ENCODE measurements around the gene FOXJ1.

The FOXJ1 gene

DNA sequence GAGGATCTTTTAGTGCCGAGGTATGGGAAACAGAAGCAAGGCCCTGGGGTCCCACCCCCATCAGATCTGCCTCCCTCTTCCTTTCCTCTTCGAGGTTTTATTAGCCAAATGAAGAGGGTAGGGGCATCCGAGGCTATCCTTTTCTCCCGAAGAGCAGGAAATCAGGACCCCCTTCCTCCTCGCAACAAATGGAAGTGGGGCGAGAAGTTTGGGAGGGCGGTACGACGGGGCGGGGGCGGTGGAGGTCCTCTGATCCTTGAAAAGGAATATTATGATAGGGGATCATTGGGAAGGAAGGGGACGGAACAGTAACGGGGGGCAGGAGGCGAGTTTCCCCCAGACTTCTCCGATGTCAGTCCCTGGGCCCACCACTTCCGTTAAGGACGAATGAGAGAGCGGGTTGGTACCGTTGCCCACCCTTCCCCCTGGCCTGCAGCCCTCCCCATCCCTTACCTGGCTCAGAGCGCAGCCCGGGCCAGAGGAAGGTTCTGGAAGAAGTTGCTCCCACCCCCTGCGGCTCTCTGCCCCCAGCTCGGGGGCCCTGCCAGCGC is 309 bp downstream of the FOXJ1 start:
- no peak for DNase-seq

DNA sequence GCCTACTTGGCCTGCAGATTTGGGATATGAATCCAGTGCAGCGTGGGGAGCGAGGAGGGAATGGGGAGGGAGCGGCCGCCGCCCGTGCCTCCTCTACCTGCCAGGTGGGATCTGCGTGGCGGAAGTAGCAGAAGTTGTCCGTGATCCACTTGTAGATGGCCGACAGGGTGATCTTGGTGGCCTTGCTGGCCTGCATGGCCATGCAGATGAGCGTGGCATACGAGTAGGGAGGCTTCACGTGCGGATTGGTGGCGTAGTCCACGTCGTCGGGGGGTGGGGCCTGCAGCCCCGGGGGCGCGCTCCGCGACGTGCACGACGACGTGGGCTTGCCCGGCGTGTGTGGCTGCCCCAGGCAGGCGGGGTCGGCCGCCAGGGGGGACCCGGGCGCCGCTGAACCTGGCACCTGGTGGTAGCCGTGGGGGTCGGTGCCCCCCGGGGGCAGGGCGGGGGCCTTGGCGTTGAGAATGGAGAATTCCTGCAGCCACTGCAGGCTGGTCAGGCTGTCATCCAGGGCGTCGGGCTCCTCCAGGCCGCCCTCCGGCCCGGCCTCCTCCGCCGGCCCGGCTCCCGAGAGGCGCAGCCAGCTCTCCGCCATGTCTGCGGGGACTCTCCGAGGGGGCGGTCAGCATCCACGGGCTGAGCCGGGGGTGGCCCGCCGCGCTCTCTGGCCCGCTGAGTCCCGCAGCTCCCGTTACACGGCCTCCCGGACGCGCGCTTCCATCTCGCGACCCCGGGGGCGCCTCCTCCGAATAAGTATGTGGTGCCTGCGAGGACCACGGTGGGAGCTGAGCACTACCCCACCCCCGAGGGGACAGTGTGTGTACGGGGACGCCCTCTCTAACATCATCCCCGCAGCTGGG is 1.0 kb downstream of the FOXJ1 start:
- DNase-seq: no peak

DNA sequence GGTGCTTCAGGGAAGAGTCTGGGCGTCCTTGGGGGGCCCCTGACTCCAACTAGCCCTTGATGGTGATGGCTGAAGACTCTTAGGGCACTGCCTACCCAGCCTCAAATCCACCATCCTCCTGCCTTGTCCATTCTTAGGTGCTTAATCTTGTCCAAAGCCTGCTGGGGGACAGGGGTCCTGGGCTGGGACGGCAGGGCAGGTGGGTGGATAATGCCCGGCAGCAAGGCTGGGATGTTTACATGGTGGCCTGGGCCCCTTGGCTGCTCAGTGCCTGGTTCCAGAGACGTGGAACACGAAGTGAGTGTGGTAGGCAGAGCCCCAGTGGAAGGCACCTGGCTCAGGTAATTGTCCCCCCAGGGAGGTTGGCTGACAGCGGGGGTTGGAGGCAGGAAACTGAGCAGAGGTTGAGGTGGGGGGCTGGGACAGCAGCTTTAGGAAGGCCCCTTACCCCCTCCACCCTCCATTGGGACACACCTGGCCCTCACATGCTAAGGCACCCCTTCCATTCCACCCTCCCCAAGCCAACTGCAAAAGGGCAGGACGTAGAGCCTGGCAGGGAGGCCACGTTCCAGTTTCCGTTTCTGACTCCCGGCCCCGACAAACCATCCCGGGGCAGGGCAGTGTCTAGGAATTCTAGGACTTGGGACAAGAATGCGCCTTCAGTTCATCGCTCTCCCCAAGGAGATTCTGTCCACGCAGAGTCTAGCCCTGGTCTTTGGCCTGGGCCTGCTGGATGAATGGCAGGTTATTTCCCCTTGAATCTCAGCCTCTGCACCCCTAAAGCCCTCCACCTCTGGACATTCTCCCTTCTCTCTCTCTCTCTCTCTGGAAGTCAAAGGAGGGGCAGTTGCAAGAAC is 1.9 kb downstream of the FOXJ1 start:
- DNase-seq: no peak

DNA sequence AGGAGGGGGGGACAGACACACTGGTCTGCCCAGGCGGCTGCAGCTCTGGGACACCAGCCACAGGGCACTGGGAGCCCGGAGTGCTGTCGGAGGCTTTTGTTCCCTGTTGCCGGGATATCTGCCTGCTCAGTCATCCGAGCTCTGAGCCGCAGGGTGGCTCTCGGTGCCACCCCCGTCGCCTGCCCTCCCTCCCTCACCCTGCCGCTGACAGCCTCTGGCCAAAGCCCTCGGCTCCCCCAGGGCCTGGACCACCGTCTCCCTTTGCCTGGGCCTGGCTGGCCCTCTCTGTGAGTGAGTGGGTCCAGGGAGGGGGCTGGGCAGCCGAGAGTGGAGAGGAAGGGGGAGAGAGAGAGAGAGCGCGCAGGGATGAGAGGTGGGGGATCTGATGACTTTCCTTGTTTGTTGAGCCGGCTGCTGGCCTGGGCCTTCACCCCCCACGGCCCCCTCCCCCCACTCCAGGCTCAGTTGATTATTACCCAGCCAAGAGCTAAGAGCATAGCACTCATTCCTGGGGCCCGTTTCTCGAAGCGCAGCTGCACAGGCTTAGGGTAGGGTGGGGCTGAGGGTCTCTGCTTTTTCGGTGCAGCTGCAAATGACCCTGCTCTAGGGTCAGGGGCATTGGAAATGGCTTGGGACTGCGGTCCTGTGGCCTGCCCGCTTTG is 2.7 kb downstream of the FOXJ1 start:
- no peak for DNase-seq

DNA sequence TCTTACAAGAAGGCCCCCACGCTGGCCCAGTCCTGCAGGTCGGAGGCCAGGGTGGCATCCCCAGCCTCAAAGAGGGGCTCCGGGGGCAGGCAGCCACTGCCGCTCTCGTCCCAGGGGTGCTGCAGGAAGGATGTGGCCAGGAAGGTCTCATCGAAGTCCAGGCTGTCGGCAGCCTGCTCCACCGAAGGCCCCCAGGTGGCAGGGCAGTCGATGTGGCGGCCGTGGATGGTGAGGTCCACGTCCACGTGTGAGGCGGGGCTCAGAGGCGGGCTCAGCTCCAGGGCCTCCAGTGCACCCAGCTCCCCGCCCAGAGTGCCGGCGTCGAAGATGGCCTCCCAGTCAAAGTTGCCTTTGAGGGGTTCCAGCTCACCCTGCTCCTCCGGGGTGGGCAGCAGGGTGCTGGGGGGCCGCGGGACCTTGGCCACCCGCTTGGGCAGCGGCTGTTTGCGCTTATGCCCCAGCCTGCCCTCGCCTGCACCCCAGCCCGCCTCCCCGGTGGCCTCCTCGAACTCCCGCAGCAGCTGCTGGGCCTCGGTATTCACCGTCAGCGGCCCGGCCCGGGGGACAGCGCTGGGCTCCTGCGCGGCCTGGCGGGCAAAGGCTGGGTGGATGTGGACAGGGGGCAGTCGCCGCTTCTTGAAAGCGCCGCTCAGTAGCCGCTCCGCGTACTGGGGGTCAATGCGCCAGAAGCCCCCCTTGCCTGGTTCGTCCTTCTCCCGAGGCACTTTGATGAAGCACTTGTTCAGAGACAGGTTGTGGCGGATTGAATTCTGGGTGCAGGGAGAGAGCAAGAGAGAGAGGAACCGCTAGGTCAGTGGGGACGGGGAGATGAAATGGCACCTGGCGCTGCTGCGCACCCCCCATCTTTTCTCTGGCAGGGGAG is 3.5 kb downstream of the FOXJ1 start:
- DNase-seq: no peak

DNA sequence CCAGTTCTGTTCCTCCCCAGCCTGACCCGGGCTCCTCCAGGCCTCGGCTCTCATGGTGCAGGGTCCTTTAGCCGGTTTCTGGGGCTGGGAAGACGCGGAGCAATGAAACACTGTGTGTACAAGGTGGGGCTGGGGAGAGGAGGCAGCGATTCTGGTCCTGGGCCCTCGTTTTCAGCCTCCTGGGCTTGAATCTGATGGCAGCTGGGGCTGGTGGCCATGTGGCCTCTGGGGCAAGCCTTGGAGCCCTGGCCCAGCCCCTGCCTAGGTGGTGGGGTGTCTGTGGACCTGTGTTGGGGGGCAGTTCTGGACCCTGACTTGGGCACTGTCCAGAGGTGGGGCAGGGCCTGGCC is 4.1 kb downstream of the FOXJ1 start:
- no peak for DNase-seq

DNA sequence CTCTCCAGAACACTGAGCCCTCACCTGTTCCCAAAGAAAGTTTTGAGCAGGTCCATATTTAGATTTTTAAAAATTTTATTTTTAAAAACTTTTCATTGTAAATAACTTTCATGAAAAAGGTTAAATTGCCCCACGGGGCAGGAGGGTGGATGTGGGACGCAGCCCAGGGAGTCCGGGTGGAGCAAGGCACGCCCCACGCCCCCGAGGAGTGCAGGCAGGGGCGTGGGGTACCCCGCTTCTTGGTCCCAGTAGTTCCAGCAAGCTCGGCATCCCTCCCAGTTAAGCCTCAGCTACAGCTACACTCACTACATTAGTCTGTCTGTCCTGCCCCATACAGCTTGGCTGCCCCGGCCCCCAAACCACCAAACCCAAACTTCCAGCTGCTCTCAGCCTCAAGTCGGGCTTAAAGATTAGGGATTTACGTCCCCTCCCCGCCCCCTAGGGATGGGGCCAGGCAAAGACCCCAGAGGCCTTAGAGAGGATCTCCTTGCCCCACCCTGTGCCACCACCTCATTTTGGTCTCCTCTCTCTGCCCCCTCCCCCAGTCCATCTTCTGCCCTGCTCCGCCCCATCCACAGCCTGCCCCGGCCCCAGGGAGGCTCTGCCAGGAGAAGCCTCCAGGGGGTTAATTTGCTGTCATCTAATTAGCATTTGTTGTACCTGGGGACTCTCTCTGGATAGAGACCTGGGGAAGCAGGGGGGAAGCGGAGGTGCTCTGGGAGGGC is 4.6 kb downstream of the FOXJ1 start:
- DNase-seq: no peak

DNA sequence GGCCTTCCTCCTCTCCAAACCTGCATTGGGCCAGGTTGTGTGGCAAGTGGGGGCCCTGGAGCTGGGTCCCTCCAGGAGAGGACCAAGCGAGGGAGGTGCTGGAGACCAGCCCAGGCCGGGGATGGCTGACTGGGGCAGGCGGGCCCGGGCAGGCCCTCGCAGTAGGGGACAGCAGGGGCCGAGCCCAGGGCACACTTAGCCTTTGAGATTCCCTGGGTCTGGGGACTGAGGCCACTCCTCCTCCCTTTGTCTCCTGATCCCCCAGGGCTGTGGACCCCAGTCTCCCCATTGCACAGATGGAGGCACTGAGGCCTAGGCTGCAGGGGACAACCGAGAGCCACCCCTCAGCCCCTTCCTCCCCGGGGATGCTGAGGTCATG is 5.2 kb downstream of the FOXJ1 start:
- no peak for DNase-seq

DNA sequence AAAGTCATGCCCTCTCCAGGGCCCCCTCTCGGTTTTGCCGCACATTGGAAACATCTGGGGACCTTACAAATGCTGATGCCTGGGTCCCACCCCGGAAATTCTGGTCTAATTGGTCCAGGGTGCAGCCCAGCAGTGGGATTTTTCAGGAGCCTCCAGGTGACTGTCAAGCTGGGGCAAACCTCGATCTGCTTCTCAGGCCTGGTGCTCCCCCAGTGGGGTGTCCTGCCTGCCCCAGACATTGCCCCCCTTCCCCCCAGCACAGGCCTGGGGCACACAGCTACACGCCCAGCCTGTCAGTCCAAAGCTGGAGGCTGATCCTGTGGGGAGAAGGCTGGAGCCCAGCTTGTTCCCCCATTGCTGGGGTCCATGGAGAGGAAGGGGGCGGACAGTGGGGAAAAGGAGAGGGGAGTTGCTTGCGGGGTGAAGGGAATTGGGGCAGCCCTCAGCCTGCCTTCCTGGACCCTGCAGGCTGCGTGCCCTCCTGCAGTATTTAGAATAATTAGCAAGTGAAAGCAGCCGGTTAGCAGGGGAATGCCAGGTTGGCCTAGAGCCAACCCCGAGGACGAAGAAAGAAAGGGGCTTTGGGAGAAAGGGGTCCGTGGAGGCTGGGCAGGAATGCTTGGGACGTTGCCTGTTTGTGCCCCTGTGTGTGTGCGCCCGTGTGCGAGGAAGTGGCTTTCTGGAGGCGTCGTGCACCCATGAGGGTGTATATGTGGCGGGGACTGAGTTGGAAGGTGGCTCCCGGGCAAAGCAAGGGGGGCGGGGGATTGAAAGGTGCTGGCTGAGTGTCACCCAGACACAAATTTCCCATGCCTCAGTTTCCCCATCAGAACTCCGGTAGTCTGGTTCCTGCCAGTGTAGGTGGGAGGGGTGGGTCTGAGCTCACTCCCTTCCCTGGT is 5.9 kb downstream of the FOXJ1 start:
- no peak for DNase-seq

DNA sequence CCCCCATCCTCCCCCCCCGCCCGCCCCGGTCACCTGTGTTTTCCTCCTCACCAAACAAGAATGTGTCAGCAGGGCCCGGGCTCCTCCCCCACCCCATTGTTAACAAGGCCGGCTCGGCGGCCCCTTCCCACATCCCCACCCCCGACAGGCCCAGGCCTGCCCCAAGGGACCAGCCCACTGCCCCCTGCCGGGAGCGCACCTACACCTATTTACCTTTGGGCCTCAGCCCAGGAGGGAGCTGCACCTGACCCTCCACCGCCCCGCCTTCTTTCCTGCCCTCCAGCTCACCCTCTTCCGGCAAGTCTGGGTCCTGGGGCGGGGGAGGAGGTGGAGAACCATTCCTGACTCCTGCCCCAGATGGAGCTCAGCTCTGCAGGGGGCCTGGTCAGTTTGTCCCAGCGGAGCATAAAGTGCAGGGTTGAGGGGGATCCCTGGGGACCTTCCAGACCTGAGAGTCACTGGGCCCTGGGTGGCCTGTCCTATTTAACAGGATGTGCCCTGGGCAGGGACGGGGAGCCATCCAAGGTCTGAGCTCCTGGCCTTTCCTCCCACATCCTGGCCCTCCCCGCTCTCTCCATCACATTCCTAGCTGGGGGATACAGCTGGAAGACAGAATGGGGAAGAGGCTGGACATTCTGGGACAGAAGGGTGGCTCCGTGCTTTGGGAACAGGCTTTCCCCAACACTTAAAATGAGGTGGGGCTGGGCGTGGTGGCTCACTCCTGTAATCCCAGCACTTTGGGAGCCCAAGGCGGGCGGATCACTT is 8.3 kb downstream of the FOXJ1 start:
- no peak for DNase-seq

DNA sequence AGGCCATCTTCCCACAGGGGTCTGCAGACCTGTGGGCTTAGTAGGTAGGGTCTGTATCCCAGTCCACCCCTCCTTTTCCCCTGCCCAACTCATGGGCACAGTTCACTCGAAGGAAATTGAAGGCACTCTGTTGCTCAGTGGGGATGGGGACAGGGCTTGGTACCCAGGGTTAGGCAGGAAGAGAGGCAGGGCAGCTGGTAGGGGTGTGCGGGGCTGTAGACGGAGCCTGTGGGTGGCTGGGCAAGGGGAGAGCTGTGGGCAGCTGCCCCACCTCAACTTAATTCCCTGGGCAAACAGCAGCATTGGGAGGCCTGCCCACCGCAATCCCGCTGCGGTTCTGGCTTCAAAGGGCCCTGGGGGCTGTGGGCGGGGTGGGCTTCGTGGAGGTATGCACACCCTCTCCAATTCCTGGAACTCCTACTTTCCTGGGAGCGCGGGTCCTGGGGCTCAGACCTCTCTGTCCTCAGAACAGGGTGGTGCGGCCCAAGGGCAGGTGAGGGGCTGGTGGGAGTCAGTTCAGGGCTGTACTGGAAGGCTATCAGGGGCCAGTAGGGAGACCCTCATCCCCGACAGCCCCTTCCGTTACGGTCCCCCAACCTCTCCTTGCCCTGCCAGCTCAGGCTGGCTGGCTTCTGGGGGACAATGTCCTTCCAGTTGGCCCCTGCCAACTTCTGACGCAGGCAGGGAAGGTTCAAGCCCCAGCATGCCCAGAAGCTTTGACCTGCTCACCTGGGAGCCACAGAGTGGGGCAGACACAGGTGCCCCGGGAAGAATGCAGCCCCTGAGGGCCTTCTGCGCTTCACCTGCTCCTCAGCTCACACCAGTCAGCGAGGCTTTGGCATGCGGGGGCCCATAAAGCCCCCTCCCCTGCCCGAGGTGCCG is 9.1 kb downstream of the FOXJ1 start:
- no peak for DNase-seq

DNA sequence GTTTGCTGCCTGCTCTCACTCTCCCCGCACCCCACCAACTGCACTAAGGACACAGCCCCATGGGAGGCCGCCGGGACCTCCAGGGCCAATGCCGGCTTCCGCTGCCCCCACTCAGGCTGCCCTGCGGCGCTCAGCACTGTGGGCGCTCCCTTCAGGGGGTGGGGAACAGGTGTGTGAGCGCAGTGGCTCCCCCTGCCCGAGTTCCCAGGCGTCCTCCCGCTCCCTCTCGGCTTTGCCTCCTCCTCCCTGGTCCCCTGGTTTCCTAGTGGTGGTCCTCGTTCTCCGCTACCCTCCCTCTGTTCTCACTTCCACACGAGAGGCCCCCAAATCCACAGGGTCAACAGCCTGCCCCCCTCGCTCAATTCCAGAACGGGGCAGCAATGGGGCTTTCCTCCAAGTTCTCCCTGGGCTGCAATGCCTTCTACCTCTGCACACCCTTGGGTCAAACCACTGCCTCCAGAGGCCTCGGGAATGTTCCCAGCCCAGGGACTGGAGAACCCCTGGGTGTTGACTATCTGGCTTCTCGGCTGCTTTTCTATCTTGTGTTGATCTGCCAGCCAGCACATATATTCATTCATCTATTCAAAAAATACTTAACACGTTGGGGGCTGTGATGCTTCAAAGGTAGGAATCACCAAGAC is 9.9 kb downstream of the FOXJ1 start:
- DNase-seq: no peak

DNA sequence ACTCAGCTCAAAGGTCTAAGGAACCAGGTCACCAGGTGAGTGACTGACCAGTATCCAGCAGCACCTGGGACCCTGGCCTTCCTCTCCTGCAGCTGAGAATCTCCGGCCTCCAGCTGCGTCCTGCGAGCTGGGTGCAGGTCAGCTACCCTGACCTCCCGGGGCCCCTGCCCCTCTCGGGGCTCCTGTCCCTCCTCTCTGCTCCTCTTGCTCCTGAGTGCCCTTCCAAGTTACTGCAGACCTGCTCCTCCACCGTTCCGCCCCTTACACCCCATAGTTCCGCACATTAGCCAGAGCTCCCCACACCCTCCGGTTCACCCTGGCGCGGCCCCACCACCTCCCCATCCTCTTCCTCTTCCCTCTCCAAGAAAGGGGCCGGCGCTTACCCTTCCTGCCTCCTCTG is 10.6 kb downstream of the FOXJ1 start:
- DNase-seq: no peak

DNA sequence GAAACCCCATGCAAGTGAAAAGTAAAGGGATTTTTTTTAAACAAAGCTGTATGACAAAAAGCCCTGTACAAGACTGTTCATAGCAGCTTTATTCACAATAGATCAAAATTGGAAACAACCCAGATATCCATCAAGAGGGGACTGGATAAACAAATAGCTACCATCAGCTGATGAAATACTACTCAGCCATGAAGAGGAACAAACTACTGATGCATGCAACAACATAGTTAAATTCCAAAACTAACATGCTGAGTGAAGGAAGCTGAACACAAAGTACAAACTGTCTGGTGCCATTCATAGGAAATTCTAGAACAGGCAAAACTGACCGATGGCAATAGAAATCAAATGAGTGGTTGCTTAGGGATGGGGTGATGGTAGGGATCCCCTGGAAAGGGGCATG is 15.1 kb downstream of the FOXJ1 start:
- no peak for DNase-seq

DNA sequence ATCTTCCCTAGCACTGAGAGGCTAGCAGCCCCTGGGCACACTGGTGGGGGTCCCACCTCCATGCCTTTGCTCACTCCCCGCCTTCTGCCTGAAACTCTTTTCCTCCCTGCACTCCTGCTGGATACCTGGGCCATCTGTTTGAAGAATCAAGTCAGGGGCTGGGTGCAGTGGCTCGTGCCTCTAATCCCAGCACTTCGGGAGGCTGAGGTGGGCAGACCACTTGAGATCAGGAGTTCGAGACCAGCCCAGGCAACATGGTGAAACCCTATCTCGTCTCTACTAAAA is 15.7 kb downstream of the FOXJ1 start:
- DNase-seq: no peak

DNA sequence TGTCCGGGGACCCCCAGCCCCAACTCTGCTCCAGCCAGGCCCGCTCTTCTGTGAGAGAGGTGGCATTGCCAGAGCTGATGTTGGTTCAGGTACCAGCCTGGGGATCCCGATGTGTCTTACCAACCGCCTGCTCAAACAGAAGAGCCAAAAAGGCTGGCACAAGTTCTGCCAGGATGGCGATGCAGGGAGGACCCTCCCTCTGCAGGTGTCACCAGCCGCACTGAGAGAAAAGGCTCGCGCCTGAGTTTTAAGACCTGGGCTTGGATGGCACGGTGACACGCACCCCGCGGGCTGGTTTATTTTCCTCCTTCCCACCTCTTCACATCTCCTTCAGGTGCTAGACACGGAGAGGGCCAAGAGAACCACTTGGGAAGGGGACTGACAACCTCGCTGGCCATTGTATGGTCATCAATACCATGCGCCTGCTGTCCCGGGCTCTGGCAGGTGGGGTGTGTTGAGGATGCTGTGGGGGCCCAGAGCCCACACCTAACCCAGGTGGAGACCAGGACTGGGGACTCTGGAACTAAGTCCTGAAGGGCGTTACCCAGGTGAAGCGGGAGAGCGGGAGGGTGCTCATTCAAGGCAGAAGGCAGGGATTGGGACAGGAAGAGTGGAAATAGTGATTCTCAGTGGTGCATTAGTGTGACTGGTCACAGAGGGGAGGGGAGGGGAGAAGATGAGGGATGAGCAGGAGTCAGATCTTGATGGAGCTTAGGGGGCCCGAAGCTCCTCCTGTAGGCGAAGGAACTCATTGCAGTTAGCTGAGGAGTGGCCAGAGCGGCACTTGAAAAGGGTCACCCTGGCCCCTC is 16.3 kb downstream of the FOXJ1 start:
- no peak for DNase-seq

DNA sequence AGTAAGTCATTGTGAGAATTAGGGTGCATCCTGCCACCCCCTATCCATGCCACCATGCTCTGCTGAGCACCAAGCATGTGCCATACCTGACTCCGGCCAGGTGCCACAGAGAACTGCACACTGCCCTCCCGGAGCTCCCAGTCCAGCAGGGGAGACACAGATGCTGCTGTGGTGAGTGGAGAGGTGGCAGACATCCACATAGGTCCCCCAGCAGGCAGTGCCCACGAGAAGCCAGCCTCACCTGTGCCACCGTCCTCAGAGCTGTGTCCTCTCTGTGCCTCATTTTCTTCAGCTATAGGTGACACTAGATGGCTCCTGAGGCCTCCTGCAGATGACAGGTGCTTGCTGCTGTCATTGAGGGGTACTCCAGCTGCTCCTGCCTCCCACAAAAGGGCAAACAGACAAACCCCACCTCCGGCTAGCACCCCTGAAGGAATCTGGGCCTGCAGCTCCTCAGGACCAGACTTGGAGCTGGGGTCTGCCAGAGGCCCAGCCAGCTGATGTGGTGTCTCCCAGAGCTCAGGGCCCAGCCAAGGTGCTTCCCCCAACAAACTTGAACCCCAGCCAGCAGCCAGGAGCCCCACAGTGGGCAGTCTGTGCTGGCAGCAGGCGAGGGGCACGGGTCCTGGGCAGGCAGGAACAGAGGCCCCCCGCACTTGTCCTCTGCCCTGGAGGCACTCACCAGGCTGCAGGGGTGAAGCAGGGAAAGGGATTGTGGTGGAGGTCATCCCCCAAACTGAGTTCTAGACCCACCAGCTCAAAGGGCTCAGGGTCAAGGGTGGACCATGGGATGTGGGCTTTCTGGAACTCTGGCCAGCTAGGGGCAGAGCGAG is 17.1 kb downstream of the FOXJ1 start:
- DNase-seq: no peak
